ENCODE results near the gene TUBB2B. TPM values are rescaled to one million over a fixed set of nuclear protein-coding genes. Genes with fewer than 3 reads are reported as not detected.
"Not testable (repeated sequence)": the region's sequence is repeated elsewhere in the genome, so short reads cannot be mapped to it uniquely, and the experiment has no call there.

Gene TUBB2B
- total and polyA plus RNA-seq, 4 donors = 0.85 to 4.3 (median 2.6) TPM

- Histone ChIP-seq H3K27ac (ENCODE audit: low read depth in 1 of 2, low read length in 1 of 2) (no peak overlapping the region), H3K9ac (ENCODE audit: insufficient read depth in 1 of 2, low read length in 2 of 2) (no peak overlapping the region), H3K9me3 (ENCODE audit: control insufficient read depth in 4 of 4, insufficient read depth in 3 of 4, low read length in 3 of 4) (no peaks in the 10 kb centered on the region), H3K4me3 (no peak overlapping the region), H3K27me3 (ENCODE audit: control insufficient read depth in 3 of 3, insufficient read depth in 3 of 3, low read length in 2 of 3) (no peaks in the 10 kb centered on the region), H3K4me1 (ENCODE audit: control insufficient read depth in 5 of 5, insufficient read depth in 5 of 5, low read length in 5 of 5) (no peaks in the 10 kb centered on the region), H3K36me3 (ENCODE audit: control insufficient read depth in 4 of 4, insufficient read depth in 4 of 4, low read length in 4 of 4) (no peaks in the 10 kb centered on the region)
- 90 to 96% methylated on average over 5 of the region's 5 CpGs for WGBS, 2 donors
- no peak for TF ChIP-seq CTCF (IDR thresholded peaks at IDR 0.05; ENCODE audit: control extremely low read depth, extremely low read depth)
- ATAC-seq (ENCODE audit: insufficient read depth, low FRiP score) = no peak
- no peak for DNase-seq
Measured at GRCh38 chr6:3190779-3191178, 36.7 kb downstream of the TUBB2B start.

GRCh38 chr6:3190056-3190455 lies 37.4 kb downstream of the TUBB2B start:
- Histone ChIP-seq H3K9ac (ENCODE audit: insufficient read depth in 1 of 2, low read length in 2 of 2) (no peak overlapping the region), H3K4me1 (ENCODE audit: control insufficient read depth in 5 of 5, insufficient read depth in 5 of 5, low read length in 5 of 5) (no peaks in the 10 kb centered on the region), H3K36me3 (ENCODE audit: control insufficient read depth in 4 of 4, insufficient read depth in 4 of 4, low read length in 4 of 4) (no peaks in the 10 kb centered on the region), H3K4me3 (no peak overlapping the region), H3K27me3 (ENCODE audit: control insufficient read depth in 3 of 3, insufficient read depth in 3 of 3, low read length in 2 of 3) (no peaks in the 10 kb centered on the region), H3K9me3 (ENCODE audit: control insufficient read depth in 4 of 4, insufficient read depth in 3 of 4, low read length in 3 of 4) (no peaks in the 10 kb centered on the region), H3K27ac (ENCODE audit: low read depth in 1 of 2, low read length in 1 of 2) (no peak overlapping the region)
- DNase-seq (no peak), ATAC-seq (ENCODE audit: insufficient read depth, low FRiP score) (no peak)
- no peak for TF ChIP-seq CTCF (IDR thresholded peaks at IDR 0.05; ENCODE audit: control extremely low read depth, extremely low read depth)
- 75 to 78% methylated on average over 4 of the region's 4 CpGs for WGBS, 2 donors

GRCh38 chr6:3189192-3189591 lies 38.3 kb downstream of the TUBB2B start:
- H3K27me3 ChIP-seq (ENCODE audit: control insufficient read depth in 3 of 3, insufficient read depth in 3 of 3, low read length in 2 of 3); ATAC-seq (ENCODE audit: insufficient read depth, low FRiP score); H3K36me3 ChIP-seq (ENCODE audit: control insufficient read depth in 4 of 4, insufficient read depth in 4 of 4, low read length in 4 of 4); H3K4me1 ChIP-seq (ENCODE audit: control insufficient read depth in 5 of 5, insufficient read depth in 5 of 5, low read length in 5 of 5); DNase-seq; H3K4me3 ChIP-seq; H3K9ac ChIP-seq (ENCODE audit: insufficient read depth in 1 of 2, low read length in 2 of 2); H3K9me3 ChIP-seq (ENCODE audit: control insufficient read depth in 4 of 4, insufficient read depth in 3 of 4, low read length in 3 of 4); H3K27ac ChIP-seq (ENCODE audit: low read depth in 1 of 2, low read length in 1 of 2): not testable (repeated sequence)
- 96 to 97% methylated on average over 10 of the region's 10 CpGs for WGBS, 2 donors

- Histone ChIP-seq H3K9me3 (ENCODE audit: control insufficient read depth in 4 of 4, insufficient read depth in 3 of 4, low read length in 3 of 4) (no peaks in the 10 kb centered on the region), H3K9ac (ENCODE audit: insufficient read depth in 1 of 2, low read length in 2 of 2) (no peak overlapping the region), H3K36me3 (ENCODE audit: control insufficient read depth in 4 of 4, insufficient read depth in 4 of 4, low read length in 4 of 4) (no peaks in the 10 kb centered on the region), H3K27ac (ENCODE audit: low read depth in 1 of 2, low read length in 1 of 2) (no peak overlapping the region), H3K4me3 (no peak overlapping the region), H3K4me1 (ENCODE audit: control insufficient read depth in 5 of 5, insufficient read depth in 5 of 5, low read length in 5 of 5) (no peaks in the 10 kb centered on the region), H3K27me3 (ENCODE audit: control insufficient read depth in 3 of 3, insufficient read depth in 3 of 3, low read length in 2 of 3) (no peaks in the 10 kb centered on the region)
- ATAC-seq (ENCODE audit: insufficient read depth, low FRiP score) (no peak), DNase-seq (no peak)
- WGBS, 2 donors = 88 to 93% methylated on average over 7 of the region's 7 CpGs
- TF ChIP-seq CTCF (IDR thresholded peaks at IDR 0.05; ENCODE audit: control extremely low read depth, extremely low read depth) = no peak
Measured at GRCh38 chr6:3188262-3188661, 39.2 kb downstream of the TUBB2B start.
